GM21390 (cell line): ENCODE measurements around the gene SLC16A14.
"Not testable (repeated sequence)": the region's sequence is repeated elsewhere in the genome, so short reads cannot be mapped to it uniquely, and the experiment has no call there.

ENCODE experiments used
- ATAC-seq: cut with Tn5 transposase; IDR thresholded peaks from one replicate; pipeline ENCODE4 v1.9.1; 2021; ENCODE audit not compliant: unreplicated experiment

Gene SLC16A14

GRCh38 chr2:230068651-230069055 lies at the start of gene SLC16A14:
Gene SLC16A14 (minus strand): TSS chr2:230068924. CDS start chr2:230059352, 9,572 bp downstream.
- ATAC-seq: peak; percentile 27

- ATAC-seq: no peak
Measured at GRCh38 chr2:230106771-230107170, 38.0 kb upstream of the SLC16A14 start.

- ATAC-seq: not testable (repeated sequence)
Measured at GRCh38 chr2:230101967-230102366, 33.2 kb upstream of the SLC16A14 start.

- no peak for ATAC-seq
Measured at GRCh38 chr2:230097841-230098240, 29.1 kb upstream of the SLC16A14 start.

GRCh38 chr2:230097424-230097823 lies 28.7 kb upstream of the SLC16A14 start:
- ATAC-seq: no peak

- ATAC-seq: no peak
Measured at GRCh38 chr2:230090967-230091366, 22.2 kb upstream of the SLC16A14 start.

- ATAC-seq: no peak
Measured at GRCh38 chr2:230085201-230085600, 16.5 kb upstream of the SLC16A14 start.

GRCh38 chr2:230077851-230078547 lies 9.3 kb upstream of the SLC16A14 start:
- no peak for ATAC-seq

- no peak for ATAC-seq
Measured at GRCh38 chr2:230076819-230077218, 8.1 kb upstream of the SLC16A14 start.

- ATAC-seq: no peak
Measured at GRCh38 chr2:230075988-230076631, 7.4 kb upstream of the SLC16A14 start.

GRCh38 chr2:230071421-230071820 lies 2.7 kb upstream of the SLC16A14 start:
- no peak for ATAC-seq

GRCh38 chr2:230069402-230069801 lies 678 bp upstream of the SLC16A14 start:
- no peak for ATAC-seq

GRCh38 chr2:230068016-230068650 lies 591 bp downstream of the SLC16A14 start:
- peak; percentile 37 for ATAC-seq

- ATAC-seq: no peak
Measured at GRCh38 chr2:230060672-230061293, 7.9 kb downstream of the SLC16A14 start.

GRCh38 chr2:230053753-230054478 lies 14.8 kb downstream of the SLC16A14 start:
- no peak for ATAC-seq

- no peak for ATAC-seq
Measured at GRCh38 chr2:230052299-230052698, 16.4 kb downstream of the SLC16A14 start.

- no peak for ATAC-seq
Measured at GRCh38 chr2:230050136-230050535, 18.6 kb downstream of the SLC16A14 start.

GRCh38 chr2:230048010-230048671 lies 20.6 kb downstream of the SLC16A14 start:
- no peak for ATAC-seq

GRCh38 chr2:230046491-230046890 lies 22.2 kb downstream of the SLC16A14 start:
- ATAC-seq: no peak

- ATAC-seq: no peak
Measured at GRCh38 chr2:230043461-230043860, 25.3 kb downstream of the SLC16A14 start.
